SK-N-SH treated with all-trans-retinoic acid at 6 μM for 48 hours (cell line): Measurements from ENCODE around the gene BEGAIN.

Source experiments
- ARNTL ChIP-seq: fragments of 450-650 bp; formaldehyde crosslinking; IDR thresholded peaks from 2 replicates; pipeline ENCODE4 v1.5.0; 2020; ENCODE audit warnings: low read depth, mild to moderate bottlenecking, moderate library complexity, borderline replicate concordance
- TCF4 ChIP-seq: fragments of 250-450 bp; sonication (Bioruptor Pico); IDR thresholded peaks from 2 replicates; pipeline ENCODE4 v1.8.0; 2021; ENCODE audit warnings: mild to moderate bottlenecking, moderate library complexity, borderline replicate concordance
- ZFP30 ChIP-seq: fragments of 450-650 bp; formaldehyde crosslinking; IDR thresholded peaks from 2 replicates; pipeline ENCODE4 v1.5.0; 2022; ENCODE audit warnings: mild to moderate bottlenecking, moderate library complexity

DNA sequence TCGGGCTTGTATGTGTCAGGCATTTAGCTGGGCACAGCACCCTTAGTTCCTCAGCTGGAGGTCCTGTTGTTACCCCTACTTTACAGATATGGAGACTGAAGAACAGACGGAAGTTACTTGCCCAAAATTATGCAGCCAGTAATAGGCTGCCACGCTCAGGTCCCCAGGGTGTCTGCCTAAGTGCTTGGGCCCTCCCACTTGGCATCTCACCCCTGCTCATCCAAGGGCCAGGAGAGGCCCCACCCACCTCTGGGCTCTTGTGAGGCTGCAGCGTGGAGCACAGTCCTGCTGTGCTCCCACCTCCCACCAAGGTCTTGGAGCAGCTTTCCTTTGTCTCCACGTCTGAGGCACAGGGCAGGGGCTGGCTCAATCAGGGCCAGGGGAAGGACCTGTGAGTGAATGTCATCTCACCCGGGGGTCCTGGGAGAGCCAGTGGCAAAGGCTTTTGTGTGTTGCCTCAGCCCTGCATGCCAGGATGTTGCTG lies 64.6 kb downstream of the BEGAIN start:
- TF ChIP-seq ARNTL (CRISPR knock-in tag), result no peak
- TF ChIP-seq ZFP30 (CRISPR knock-in tag), result no peak
- TF ChIP-seq TCF4 (CRISPR knock-in tag), result no peak
